WTC11 (cell line): ENCODE data around the gene LPIN3.

ENCODE experiments used
- ATF3 ChIP-seq: sonication (generic); formaldehyde crosslinking; conservative IDR thresholded peaks from 2 replicates; pipeline ENCODE4 v1.8.1; 2022; ENCODE audit warnings: mild to moderate bottlenecking, missing genetic modification reagents
- CDX4 ChIP-seq: fragments of 250-450 bp; sonication (Bioruptor Pico); IDR thresholded peaks from 2 replicates; pipeline ENCODE4 v1.9.0; 2021; ENCODE audit warnings: moderate library complexity, mild to moderate bottlenecking, inconsistent platforms, borderline replicate concordance
- CTCF ChIP-seq: fragments of 200-600 bp; IDR thresholded peaks from 2 replicates; pipeline ENCODE4 v1.8.0; 2022; ENCODE audit warnings: antibody characterized with exemption
- ELF4 ChIP-seq: sonication (generic); formaldehyde crosslinking; IDR thresholded peaks from 2 replicates; pipeline ENCODE4 v1.8.1; 2022; ENCODE audit warnings: low read depth, mild to moderate bottlenecking, moderate library complexity, missing genetic modification reagents
- ESRRA ChIP-seq: sonication (generic); formaldehyde crosslinking; IDR thresholded peaks from 2 replicates; pipeline ENCODE4 v1.8.1; 2022; ENCODE audit warnings: mild to moderate bottlenecking, missing genetic modification reagents, borderline replicate concordance
- ETV6 ChIP-seq: sonication (generic); formaldehyde crosslinking; IDR thresholded peaks from 2 replicates; pipeline ENCODE4 v1.8.1; 2022; ENCODE audit warnings: mild to moderate bottlenecking, missing genetic modification reagents
- GTF2I ChIP-seq: fragments of 250-450 bp; sonication (Bioruptor Pico); conservative IDR thresholded peaks from 2 replicates; pipeline ENCODE4 v1.4.0; 2021; ENCODE audit warnings: mild to moderate bottlenecking
- MAX ChIP-seq: sonication (generic); formaldehyde crosslinking; IDR thresholded peaks from 2 replicates; pipeline ENCODE4 v1.8.0; 2022; ENCODE audit warnings: mild to moderate bottlenecking, missing genetic modification reagents
- SP1 ChIP-seq: sonication (generic); formaldehyde crosslinking; conservative IDR thresholded peaks from 2 replicates; pipeline ENCODE4 v1.8.1; 2022; ENCODE audit warnings: missing genetic modification reagents
- TCF7 ChIP-seq: sonication (generic); formaldehyde crosslinking; IDR thresholded peaks from 2 replicates; pipeline ENCODE4 v1.8.0; 2022; ENCODE audit warnings: mild to moderate bottlenecking, low read depth, missing genetic modification reagents, moderate library complexity
- TEAD4 ChIP-seq: sonication (generic); formaldehyde crosslinking; IDR thresholded peaks from 2 replicates; pipeline ENCODE4 v1.8.0; 2022; ENCODE audit warnings: mild to moderate bottlenecking, missing genetic modification reagents
- ZBTB43 ChIP-seq: sonication (generic); formaldehyde crosslinking; IDR thresholded peaks from 2 replicates; pipeline ENCODE4 v1.8.1; 2023; ENCODE audit warnings: mild to moderate bottlenecking, missing genetic modification reagents
- ZNF121 ChIP-seq: sonication (generic); formaldehyde crosslinking; IDR thresholded peaks from 2 replicates; pipeline ENCODE4 v1.8.0; 2023; ENCODE audit warnings: missing genetic modification reagents

- no peak for TF ChIP-seq CTCF
- TF ChIP-seq ELF4 (CRISPR knock-in tag) = no peak
- TF ChIP-seq ZNF121 (CRISPR knock-in tag) = no peak
- no peak for TF ChIP-seq ETV6
- no peak for TF ChIP-seq ATF3
- TF ChIP-seq ESRRA (CRISPR knock-in tag) = no peak
- TF ChIP-seq CDX4 (CRISPR knock-in tag) = no peak
- TF ChIP-seq TCF7 = no peak
- TF ChIP-seq MAX (CRISPR knock-in tag) = no peak
- TF ChIP-seq SP1 (CRISPR knock-in tag) = no peak
- TF ChIP-seq GTF2I (CRISPR knock-in tag) = no peak
- TF ChIP-seq TEAD4 (CRISPR knock-in tag) = no peak
- TF ChIP-seq ZBTB43 (CRISPR knock-in tag) = no peak
Measured at GRCh38 chr20:41327178-41327577, 13.4 kb upstream of the LPIN3 start.
